PFSK-1 (cell line): Measurements from ENCODE around the gene PRRT4.

ENCODE experiments used
- POLR2AphosphoS5 ChIP-seq: IDR thresholded peaks from 2 replicates; pipeline ENCODE4 v1.6.1; 2012; ENCODE audit warnings: low read depth, mild to moderate bottlenecking, control low read depth, low read length, moderate library complexity
- REST ChIP-seq, 2 experiments: IDR thresholded peaks; 2 replicates each; pipeline versions ENCODE4 v1.6.1 to v1.8.0; 2011 to 2012; ENCODE audit warnings: low read depth in 2 of 2, low read length in 2 of 2, control low read depth in 1 of 2, inconsistent platforms in 1 of 2, mild to moderate bottlenecking in 1 of 2, moderate library complexity in 1 of 2; ENCODE audit not compliant: insufficient read depth in 1 of 2
- TAF1 ChIP-seq: IDR thresholded peaks from 2 replicates; pipeline ENCODE4 v1.6.1; 2012; ENCODE audit warnings: low read length, control low read depth, borderline replicate concordance; ENCODE audit not compliant: insufficient read depth

- TF ChIP-seq POLR2AphosphoS5 (no peak), TAF1 (no peak), REST (IDR thresholded peaks at IDR 0.05; ENCODE audit: insufficient read depth in 1 of 2, low read depth in 2 of 2, low read length in 2 of 2) (no peak)
Observed at GRCh38 chr7:128374041-128374440, 12.6 kb upstream of the PRRT4 start.
